Measurements from ENCODE around the gene DROSHA. TPM values are rescaled to one million over a fixed set of nuclear protein-coding genes. Genes with fewer than 3 reads are reported as not detected.
"Not testable (repeated sequence)": the region's sequence is repeated elsewhere in the genome, so short reads cannot be mapped to it uniquely, and the experiment has no call there.

The DROSHA gene
- total RNA-seq, 8 experiments from 2014 or later: 32.7 to 106 (median 49.9) TPM

DNA sequence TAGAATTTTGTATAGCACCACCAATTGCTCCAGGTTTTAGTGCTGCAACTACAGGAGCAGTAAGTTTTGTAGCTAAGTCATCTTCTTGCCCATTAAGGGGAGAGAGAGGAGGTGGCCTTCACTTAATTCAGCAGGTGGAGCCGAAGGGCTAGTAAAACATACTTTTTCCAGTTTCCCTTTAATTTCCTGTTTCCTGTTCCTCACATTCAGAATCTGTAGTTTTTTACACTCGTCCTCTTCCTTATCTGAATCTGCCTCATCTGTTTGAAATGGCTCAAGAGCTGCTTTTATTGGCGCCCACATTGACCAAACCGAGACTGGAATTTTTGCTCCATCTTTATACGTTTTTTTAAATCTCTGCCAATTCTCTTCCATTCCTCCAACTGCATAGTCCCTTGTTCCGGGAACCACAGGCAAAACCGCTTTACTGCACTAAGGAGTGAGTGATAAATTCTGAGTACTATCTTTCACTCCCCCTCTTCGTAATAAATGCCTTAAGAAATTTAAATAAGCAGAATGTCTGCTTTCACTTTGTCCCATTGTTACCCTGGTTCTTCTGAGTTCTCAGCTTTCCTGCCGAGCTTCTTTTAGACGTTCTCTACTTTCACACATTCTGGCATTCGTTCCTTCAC is 133.9 kb downstream of the DROSHA start:
- Histone ChIP-seq H3K4me3 (no peak overlapping the region), H3K4me1 (replicated peaks in 1 of 2) (no peaks in the 10 kb centered on the region), H3K27ac (no peak overlapping the region)
- in situ Hi-C loops (cut with MboI; ENCODE audit: low pct_unique_long_range_greater_than_20kb in 2 of 9, low sequenced_read_pairs in 9 of 9, unreplicated experiment in 9 of 9): no loop called here
- WGBS, 10 experiments: 41 to 96% (median 78%) methylated on average over 4 to 11 of the region's 11 CpGs; no CpG with 5 or more reads in 1 of the 10 experiments
- no peak for ATAC-seq (replicated peaks in 6 of 8)

DNA sequence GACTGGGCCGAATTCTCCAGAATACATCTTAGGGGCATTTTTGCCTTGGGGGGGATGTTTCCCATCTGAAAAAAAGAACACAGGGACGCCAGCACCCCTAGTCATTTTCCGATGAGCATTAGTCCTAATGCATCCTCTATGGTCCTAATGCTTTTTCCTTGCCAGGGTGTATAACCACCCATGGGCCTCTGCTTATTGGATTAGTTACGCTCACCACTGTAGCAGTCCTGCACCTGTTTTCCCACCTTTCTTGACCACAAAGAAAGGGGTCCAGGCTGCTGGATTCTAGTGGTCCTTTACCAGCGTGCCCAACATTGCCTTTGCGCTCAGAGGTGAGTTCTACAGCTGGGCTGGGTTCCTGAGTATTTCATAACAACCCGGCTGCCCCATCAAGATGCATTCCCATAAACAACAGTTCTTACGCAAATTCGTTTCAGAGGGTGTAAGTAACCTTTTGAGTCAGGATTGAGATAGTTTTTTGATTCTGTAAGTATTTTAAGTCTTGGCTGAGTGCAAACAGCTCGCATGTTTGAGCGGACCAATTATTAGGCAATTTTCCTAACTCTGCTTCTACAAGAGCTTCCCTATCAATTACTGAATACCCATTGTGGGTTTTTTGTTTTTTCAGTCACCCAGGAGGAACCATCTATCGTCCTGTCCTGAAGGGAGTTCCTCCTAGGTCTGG is 135.1 kb downstream of the DROSHA start:
- H3K4me3 ChIP-seq: no peak overlapping the region
- ATAC-seq (replicated peaks in 6 of 8): no peak
- in situ Hi-C loops (cut with MboI; ENCODE audit: low pct_unique_long_range_greater_than_20kb in 2 of 9, low sequenced_read_pairs in 9 of 9, unreplicated experiment in 9 of 9): no loop called here
- no peaks in the 10 kb centered on the region for H3K4me1 ChIP-seq (replicated peaks in 1 of 2)
- WGBS, 10 experiments: 77 to 100% (median 95%) methylated on average over 1 to 7 of the region's 12 CpGs; no CpG with 5 or more reads in 2 of the 10 experiments
- H3K27ac ChIP-seq: no peak overlapping the region

DNA sequence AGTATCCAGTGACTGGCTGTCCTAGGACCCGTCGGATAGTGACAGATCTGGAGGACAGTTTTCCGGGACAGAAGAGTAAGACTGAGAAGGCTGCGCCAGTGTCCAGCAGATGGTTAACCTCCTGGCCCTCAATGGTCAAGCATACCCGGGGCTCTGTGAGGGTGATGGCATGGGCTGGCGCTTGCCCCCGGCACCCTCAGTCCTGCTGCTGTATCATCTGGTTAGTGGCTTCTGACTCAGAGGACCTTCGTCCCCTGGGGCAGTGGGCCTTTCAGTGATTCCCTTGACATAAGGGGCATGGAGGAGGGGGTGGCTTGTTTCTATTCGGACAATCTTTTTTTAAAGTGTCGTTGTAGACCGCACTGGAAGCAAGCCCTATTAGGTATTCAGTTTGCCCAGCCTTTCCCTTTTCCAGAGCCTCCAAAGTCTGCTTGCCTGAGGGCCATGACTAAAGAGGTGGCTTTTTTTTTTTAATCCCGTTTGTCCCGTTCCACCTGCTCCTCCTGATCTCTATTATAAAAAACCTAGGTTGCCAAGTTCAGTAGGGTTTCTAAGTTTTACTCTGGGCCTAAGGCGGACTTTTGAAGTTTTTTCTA is 136.3 kb downstream of the DROSHA start:
- H3K27ac ChIP-seq; in situ Hi-C loops (cut with MboI; ENCODE audit: low pct_unique_long_range_greater_than_20kb in 2 of 9, low sequenced_read_pairs in 9 of 9, unreplicated experiment in 9 of 9): not testable (repeated sequence)

DNA sequence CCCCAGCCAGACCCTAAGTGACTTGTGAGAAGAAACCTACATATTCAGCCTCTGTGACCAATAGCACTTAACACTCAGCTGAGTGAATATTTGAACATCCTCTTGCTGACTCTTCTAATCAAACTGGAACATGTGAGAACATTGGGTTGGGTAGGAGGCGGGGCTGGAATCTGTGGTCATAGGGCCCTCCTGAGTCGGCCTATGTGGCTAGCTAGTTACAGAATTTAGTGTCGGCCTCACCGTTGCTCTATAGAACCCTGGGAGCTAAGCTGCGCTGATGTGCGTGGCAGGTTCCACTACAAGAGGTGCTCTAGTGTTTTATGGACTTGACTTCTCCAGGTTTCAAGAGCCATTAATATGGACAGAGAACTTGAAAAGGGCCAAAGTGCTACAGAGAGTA is 138.8 kb downstream of the DROSHA start:
- Histone ChIP-seq H3K4me3 (no peak overlapping the region), H3K4me1 (replicated peaks in 1 of 2) (no peaks in the 10 kb centered on the region), H3K27ac (no peak overlapping the region)
- no peak for ATAC-seq (replicated peaks in 6 of 8)
- in situ Hi-C loops (cut with MboI; ENCODE audit: low pct_unique_long_range_greater_than_20kb in 2 of 9, low sequenced_read_pairs in 9 of 9, unreplicated experiment in 9 of 9): no loop called here
- WGBS, 10 experiments: 86 to 100% (median 96%) methylated on average over 3 to 5 of the region's 6 CpGs; no CpG with 5 or more reads in 5 of the 10 experiments

More for the DNA sequence above, 136.3 kb downstream of the DROSHA start:
- not testable (repeated sequence) for ATAC-seq (replicated peaks in 6 of 8); H3K4me1 ChIP-seq (replicated peaks in 1 of 2); H3K4me3 ChIP-seq
- 20 to 100% (median 89%) methylated on average over 1 to 10 of the region's 14 CpGs for WGBS, 10 experiments

DNA sequence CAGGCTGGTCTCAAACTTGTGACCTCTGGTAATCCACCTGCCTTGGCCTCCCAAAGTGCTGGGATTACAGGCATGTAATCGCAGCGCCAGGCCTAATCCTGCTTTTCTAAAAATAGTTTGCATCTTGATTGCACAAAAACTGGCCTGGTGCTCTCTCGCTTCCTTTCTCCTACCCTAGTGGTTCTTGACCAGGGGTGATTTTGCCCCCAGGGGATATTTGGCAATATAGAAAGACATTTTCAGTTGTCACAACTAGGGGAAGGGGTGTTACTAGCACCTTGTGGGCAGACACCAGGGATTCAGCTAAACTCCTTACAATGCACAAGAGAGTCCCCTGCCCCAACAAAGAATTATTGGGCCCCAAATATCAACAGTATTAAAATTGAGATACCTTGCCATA is 139.8 kb downstream of the DROSHA start:
- WGBS, 10 experiments: 76 to 100% (median 100%) methylated on average over 1 to 3 of the region's 3 CpGs; no CpG with 5 or more reads in 3 of the 10 experiments
- Histone ChIP-seq H3K4me1 (replicated peaks in 1 of 2) (no peaks in the 10 kb centered on the region), H3K4me3 (no peak overlapping the region), H3K27ac (no peak overlapping the region)
- in situ Hi-C loops (cut with MboI; ENCODE audit: low pct_unique_long_range_greater_than_20kb in 2 of 9, low sequenced_read_pairs in 9 of 9, unreplicated experiment in 9 of 9): no loop called here
- no peak for ATAC-seq (replicated peaks in 6 of 8)

DNA sequence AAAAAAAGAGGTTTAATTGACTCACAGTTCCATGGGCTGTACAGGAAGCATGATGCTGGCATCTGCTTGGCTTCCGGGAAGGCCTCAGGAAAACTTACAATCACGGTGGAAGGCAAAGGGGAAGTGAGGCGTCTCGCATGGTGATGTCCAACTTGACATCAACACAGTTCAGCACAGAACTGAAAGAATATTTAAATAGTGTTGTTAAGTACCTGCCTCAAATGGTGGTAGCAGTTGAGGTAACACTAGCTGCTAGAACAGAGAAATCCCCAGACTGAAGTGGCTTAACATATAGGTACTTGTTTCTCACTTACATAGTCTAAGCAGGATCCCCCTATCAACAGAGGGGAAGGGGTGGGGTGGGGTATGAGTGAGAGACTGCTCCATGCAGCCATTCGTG is 141.6 kb downstream of the DROSHA start:
- no peak for ATAC-seq (replicated peaks in 6 of 8)
- H3K4me1 ChIP-seq (replicated peaks in 1 of 2): no peaks in the 10 kb centered on the region
- no peak overlapping the region for H3K27ac ChIP-seq
- no peak overlapping the region for H3K4me3 ChIP-seq
- in situ Hi-C loops (cut with MboI; ENCODE audit: low pct_unique_long_range_greater_than_20kb in 2 of 9, low sequenced_read_pairs in 9 of 9, unreplicated experiment in 9 of 9): no loop called here
- 80 to 100% (median 96%) methylated on average over 1 to 4 of the region's 5 CpGs; no CpG with 5 or more reads in 4 of the 10 experiments for WGBS, 10 experiments

DNA sequence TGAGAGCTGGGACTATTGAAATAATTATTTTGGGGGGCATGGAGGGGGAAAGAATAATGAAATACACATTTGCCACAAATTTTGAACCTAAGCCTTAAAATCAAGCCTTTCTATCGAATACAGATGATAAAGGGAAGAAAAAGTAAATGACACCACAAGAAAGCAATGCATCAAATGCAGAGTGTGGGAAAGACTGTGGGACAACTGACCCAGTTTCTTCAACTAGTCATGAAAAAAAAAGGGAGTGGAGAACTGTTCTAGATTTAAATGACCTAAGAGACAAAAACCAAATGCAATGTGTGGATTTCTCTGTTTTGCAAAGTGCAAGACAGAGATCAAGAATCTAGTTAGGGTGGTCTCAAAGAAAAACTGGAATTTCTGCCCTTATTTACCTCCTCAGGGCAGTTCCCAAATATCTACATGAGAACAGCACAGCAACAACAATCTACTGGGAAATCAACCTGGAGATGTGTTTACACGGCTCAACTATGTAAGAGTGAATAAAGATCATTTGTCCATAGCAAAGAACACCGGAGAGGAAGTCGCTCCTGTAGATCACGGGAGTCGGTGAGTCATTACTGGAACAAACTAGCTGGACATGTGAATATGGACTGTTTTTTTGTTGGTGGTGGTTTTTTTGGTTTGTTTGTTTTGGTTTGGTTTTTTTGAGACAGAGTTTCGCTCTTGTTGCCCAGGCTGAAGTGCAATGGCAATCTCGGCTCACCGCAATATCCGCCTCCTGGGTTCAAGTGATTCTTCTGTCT is 145.9 kb downstream of the DROSHA start:
- ATAC-seq (replicated peaks in 6 of 8): no peak
- WGBS, 10 experiments: 25 to 97% (median 64%) methylated on average over 1 to 7 of the region's 10 CpGs; no CpG with 5 or more reads in 2 of the 10 experiments
- in situ Hi-C loops (cut with MboI; ENCODE audit: low pct_unique_long_range_greater_than_20kb in 2 of 9, low sequenced_read_pairs in 9 of 9, unreplicated experiment in 9 of 9): no loop called here

DNA sequence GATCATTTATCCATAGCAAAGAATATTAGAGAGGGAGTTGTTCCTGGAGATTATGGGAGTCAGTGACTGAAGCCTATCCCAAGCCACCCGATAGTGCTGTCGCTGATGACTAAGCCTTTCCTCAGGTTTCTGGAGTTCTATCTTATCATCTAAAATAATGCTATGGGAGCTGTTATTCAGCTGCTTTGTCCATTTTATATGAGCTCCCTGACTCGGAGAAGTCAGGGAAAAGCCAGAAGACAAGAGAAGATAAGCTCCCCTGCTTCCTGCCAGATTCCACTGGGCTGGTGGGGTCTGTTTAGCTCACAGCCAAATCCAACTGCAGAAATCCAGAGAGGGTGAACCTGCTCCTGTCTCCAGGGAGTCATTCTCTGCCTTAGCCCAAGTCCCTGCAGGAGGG is 148.2 kb downstream of the DROSHA start:
- ATAC-seq (replicated peaks in 6 of 8): no peak
- Histone ChIP-seq H3K27ac (no peak overlapping the region), H3K4me3 (no peak overlapping the region), H3K4me1 (replicated peaks in 1 of 2) (peaks cover 0 to 5% of the 10 kb centered on the region in 2 donors)
- WGBS, 10 experiments: 60 to 100% (median 89%) methylated on average over 1 to 2 of the region's 3 CpGs; no CpG with 5 or more reads in 4 of the 10 experiments
- in situ Hi-C loops (cut with MboI; ENCODE audit: low pct_unique_long_range_greater_than_20kb in 2 of 9, low sequenced_read_pairs in 9 of 9, unreplicated experiment in 9 of 9): no loop called here

More for the DNA sequence above, 145.9 kb downstream of the DROSHA start:
- peaks cover 0 to 3% of the 10 kb centered on the region in 2 donors for H3K4me1 ChIP-seq (replicated peaks in 1 of 2)
- H3K27ac ChIP-seq: no peak overlapping the region
- H3K4me3 ChIP-seq: no peak overlapping the region

DNA sequence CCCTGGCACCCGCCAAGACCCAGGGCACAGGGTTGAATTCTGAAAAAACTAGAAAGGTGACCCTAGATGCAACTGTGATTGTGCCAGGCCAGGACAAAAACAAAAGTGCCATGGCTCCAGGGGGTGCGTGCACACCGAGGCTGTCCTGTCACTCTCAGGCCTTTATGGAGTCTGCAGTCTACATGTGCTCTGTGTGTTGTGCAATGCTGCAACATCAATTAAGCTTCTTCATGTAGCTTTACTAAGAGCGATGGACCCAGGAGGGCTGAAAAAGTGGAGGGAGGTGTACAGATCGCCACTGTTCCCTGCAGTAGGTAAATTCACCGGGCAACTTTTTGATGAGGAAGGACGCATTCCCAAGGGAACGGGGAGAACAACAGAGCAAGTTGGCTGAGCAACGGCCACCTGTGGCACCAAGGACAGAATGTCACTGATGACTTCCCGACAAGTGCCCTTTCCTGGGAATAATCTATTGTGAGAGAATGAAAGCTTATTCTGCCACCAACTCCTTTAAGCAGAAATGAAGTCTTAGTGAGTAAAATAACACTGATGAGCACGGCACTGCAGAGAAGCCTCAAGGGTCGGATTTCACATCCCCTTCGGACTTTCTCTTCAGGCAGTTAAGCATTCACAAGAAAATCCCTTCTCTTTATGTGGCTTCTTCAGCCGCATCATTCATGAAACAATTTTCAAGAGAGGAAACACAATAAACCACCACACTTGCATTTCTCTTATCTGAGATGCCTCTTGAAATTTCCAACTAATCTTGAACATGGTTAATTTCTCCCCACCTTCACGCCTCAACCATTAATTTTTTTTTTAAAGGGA is 149.6 kb downstream of the DROSHA start:
- no peak overlapping the region for H3K27ac ChIP-seq
- peaks cover 0 to 5% of the 10 kb centered on the region in 2 donors for H3K4me1 ChIP-seq (replicated peaks in 1 of 2)
- no peak overlapping the region for H3K4me3 ChIP-seq
- in situ Hi-C loops (cut with MboI; ENCODE audit: low pct_unique_long_range_greater_than_20kb in 2 of 9, low sequenced_read_pairs in 9 of 9, unreplicated experiment in 9 of 9): no loop called here
- no peak for ATAC-seq (replicated peaks in 6 of 8)
- 0 to 78% (median 57%) methylated on average over 1 to 13 of the region's 15 CpGs for WGBS, 10 experiments

DNA sequence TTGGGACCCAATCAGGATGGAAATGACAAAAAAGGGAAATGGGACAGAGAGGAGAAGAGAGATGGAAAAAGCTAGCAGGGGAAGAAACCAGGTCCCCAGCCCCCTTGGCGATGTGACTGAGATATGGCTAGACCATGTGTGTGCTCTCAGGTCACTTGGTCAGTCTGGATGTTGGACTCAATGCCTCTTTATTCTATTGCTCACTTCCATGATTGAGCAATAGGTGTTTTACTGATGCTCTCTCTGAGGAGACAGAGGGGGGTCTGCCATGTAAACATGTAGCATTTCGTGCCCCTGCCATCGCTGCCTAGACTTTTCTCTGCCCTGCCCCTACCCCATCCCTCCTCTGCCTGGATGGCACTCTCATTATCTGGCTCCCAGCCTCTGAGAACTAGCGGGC is 150.6 kb downstream of the DROSHA start:
- in situ Hi-C loops (cut with MboI; ENCODE audit: low pct_unique_long_range_greater_than_20kb in 2 of 9, low sequenced_read_pairs in 9 of 9, unreplicated experiment in 9 of 9): no loop called here
- no peak for ATAC-seq (replicated peaks in 6 of 8)
- 50 to 100% (median 88%) methylated on average over 1 to 4 of the region's 4 CpGs; no CpG with 5 or more reads in 3 of the 10 experiments for WGBS, 10 experiments
- H3K4me1 ChIP-seq (replicated peaks in 1 of 2): peaks cover 0 to 5% of the 10 kb centered on the region in 2 donors
- H3K4me3 ChIP-seq: no peak overlapping the region
- H3K27ac ChIP-seq: no peak overlapping the region

DNA sequence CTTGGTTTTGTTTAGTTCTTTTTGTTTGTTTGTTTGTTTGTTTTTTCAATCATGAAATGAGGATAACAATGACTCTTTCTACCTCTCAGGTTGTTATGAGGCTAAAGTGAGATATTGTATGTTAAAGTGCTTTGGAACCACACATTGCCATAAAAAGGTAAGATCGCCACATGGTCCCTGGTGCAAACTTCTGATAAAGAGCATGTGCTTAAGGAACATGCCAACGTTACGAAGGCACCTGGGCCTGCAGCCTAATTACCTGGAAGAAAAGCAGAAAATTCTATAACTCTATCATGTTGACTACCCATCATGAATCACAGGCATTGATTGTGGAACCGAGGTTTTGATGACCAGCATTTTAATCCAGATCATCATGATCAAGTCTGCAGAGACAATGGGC is 151.8 kb downstream of the DROSHA start:
- WGBS, 10 experiments: 36 to 100% (median 86%) methylated on average over 1 to 4 of the region's 4 CpGs; no CpG with 5 or more reads in 3 of the 10 experiments
- no peak for ATAC-seq (replicated peaks in 6 of 8)
- Histone ChIP-seq H3K4me1 (replicated peaks in 1 of 2) (peaks cover 0 to 5% of the 10 kb centered on the region in 2 donors), H3K27ac (no peak overlapping the region), H3K4me3 (no peak overlapping the region)
- in situ Hi-C loops (cut with MboI; ENCODE audit: low pct_unique_long_range_greater_than_20kb in 2 of 9, low sequenced_read_pairs in 9 of 9, unreplicated experiment in 9 of 9): no loop called here

DNA sequence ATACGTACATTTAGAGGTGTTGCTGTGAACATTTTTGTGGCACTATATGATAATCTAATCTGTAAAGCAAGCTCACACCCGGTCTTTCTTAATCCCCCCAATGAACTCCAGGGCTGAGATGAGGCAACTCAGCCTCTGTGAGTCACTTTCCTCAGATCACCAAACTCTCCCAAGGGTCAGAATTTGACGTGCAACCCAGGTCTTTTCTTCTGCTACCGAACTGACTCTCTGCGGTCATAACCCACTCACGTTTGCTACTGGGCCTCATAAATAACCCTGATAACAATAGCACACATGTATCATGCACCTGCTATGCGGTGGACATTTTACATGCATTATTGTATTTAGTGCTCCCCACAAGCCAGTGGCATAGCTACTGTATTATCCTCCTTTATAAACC is 153.1 kb downstream of the DROSHA start:
- Histone ChIP-seq H3K27ac (no peak overlapping the region), H3K4me1 (replicated peaks in 1 of 2) (peaks cover 0 to 5% of the 10 kb centered on the region in 2 donors), H3K4me3 (no peak overlapping the region)
- 25 to 85% (median 67%) methylated on average over 2 to 6 of the region's 7 CpGs; no CpG with 5 or more reads in 1 of the 10 experiments for WGBS, 10 experiments
- ATAC-seq (replicated peaks in 6 of 8): peak in 1 of 8 experiments; percentile 24
- in situ Hi-C loops (cut with MboI; ENCODE audit: low pct_unique_long_range_greater_than_20kb in 2 of 9, low sequenced_read_pairs in 9 of 9, unreplicated experiment in 9 of 9): no loop called here

All from motor neuron (in vitro differentiated cells).